Mesenchymal stem cell (in vitro differentiated cells and primary cell): ENCODE data around the gene C19orf47.

Source experiments
- DNase-seq: peaks from one replicate; pipeline ENCODE4 v3.0.0-alpha.2; 2013
- H2AFZ ChIP-seq: one replicate; pipeline ENCODE4 v1.6.1; 2013; ENCODE audit warnings: low read depth, mild to moderate bottlenecking, control low read depth, inconsistent platforms, low read length, moderate library complexity
- H2AK5ac ChIP-seq: 2 replicates; pipeline ENCODE4 v1.6.1; 2013; ENCODE audit warnings: low read length, moderate library complexity, mild to moderate bottlenecking, inconsistent platforms; ENCODE audit not compliant: severe bottlenecking
- H2BK120ac ChIP-seq: one replicate; pipeline ENCODE4 v1.6.1; 2013; ENCODE audit warnings: low read depth, mild to moderate bottlenecking, inconsistent platforms, low read length, moderate library complexity
- H2BK12ac ChIP-seq, 2 experiments: one replicate each; pipeline ENCODE4 v1.6.1; 2013; ENCODE audit warnings: inconsistent platforms in 2 of 2, low read length in 2 of 2, mild to moderate bottlenecking in 2 of 2, moderate library complexity in 2 of 2, control low read depth in 1 of 2
- H2BK15ac ChIP-seq: one replicate; pipeline ENCODE4 v1.6.1; 2013; ENCODE audit warnings: mild to moderate bottlenecking, low read depth, inconsistent platforms; ENCODE audit not compliant: poor library complexity, severe bottlenecking
- H2BK5ac ChIP-seq: 2 replicates; pipeline ENCODE4 v1.6.1; 2013; ENCODE audit warnings: low read depth, mild to moderate bottlenecking, low read length, control low read depth, inconsistent platforms; ENCODE audit not compliant: poor library complexity, severe bottlenecking
- H3K14ac ChIP-seq, 2 experiments: one replicate each; pipeline ENCODE4 v1.6.1; 2013; ENCODE audit warnings: inconsistent platforms in 2 of 2, low read length in 2 of 2, control low read depth in 1 of 2, mild to moderate bottlenecking in 1 of 2, moderate library complexity in 1 of 2
- H3K18ac ChIP-seq, 2 experiments: one replicate each; pipeline ENCODE4 v1.6.1; 2013; ENCODE audit warnings: inconsistent platforms in 2 of 2, low read length in 2 of 2, control low read depth in 1 of 2, low read depth in 1 of 2, mild to moderate bottlenecking in 1 of 2
- H3K23ac ChIP-seq, 2 experiments: one replicate each; pipeline ENCODE4 v1.6.1; 2013; ENCODE audit warnings: inconsistent platforms in 2 of 2, low read length in 2 of 2, mild to moderate bottlenecking in 2 of 2, moderate library complexity in 2 of 2, control low read depth in 1 of 2
- H3K27ac ChIP-seq: 2 replicates; pipeline ENCODE4 v1.5.1; 2013; ENCODE audit warnings: mild to moderate bottlenecking, moderate library complexity, low read length, control low read depth, inconsistent platforms; ENCODE audit not compliant: poor library complexity, severe bottlenecking
- H3K27me3 ChIP-seq, 2 experiments: 2 replicates each; pipeline versions ENCODE4 v1.6.1 to v1.7.0; 2013; ENCODE audit warnings: low read length in 2 of 2, mild to moderate bottlenecking in 2 of 2, moderate library complexity in 2 of 2, control low read depth in 1 of 2, inconsistent platforms in 1 of 2; ENCODE audit not compliant: control insufficient read depth in 1 of 2, insufficient read depth in 1 of 2
- H3K36me3 ChIP-seq, 2 experiments: 2 replicates each; pipeline versions ENCODE4 v1.6.1 to v1.7.0; 2013; ENCODE audit warnings: low read length in 2 of 2, control low read depth in 1 of 2, inconsistent platforms in 1 of 2, low read depth in 1 of 2, mild to moderate bottlenecking in 1 of 2; ENCODE audit not compliant: insufficient read depth in 2 of 2, control insufficient read depth in 1 of 2
- H3K4ac ChIP-seq, 2 experiments: one replicate each; pipeline ENCODE4 v1.6.1; 2013; ENCODE audit warnings: inconsistent platforms in 2 of 2, low read length in 2 of 2, mild to moderate bottlenecking in 2 of 2, moderate library complexity in 2 of 2, control low read depth in 1 of 2, low read depth in 1 of 2
- H3K4me1 ChIP-seq: 2 replicates; pipeline ENCODE4 v1.6.1; 2013; ENCODE audit warnings: low read depth, low read length, control low read depth; ENCODE audit not compliant: control insufficient read depth, insufficient read depth
- H3K4me2 ChIP-seq: 2 replicates; pipeline ENCODE4 v1.6.1; 2013; ENCODE audit warnings: low read length, mild to moderate bottlenecking, inconsistent platforms; ENCODE audit not compliant: poor library complexity, severe bottlenecking
- H3K4me3 ChIP-seq, 2 experiments: 2 replicates each; pipeline versions ENCODE4 v1.5.1 to v1.7.0; 2013; ENCODE audit warnings: low read length in 2 of 2, mild to moderate bottlenecking in 2 of 2, control low read depth in 1 of 2, low read depth in 1 of 2; ENCODE audit not compliant: insufficient read depth in 1 of 2
- H3K79me1 ChIP-seq: replicated peaks from 2 replicates; pipeline ENCODE4 v1.6.1; 2013; ENCODE audit warnings: mild to moderate bottlenecking, control low read depth, low read length, inconsistent platforms; ENCODE audit not compliant: poor library complexity, severe bottlenecking
- H3K9ac ChIP-seq: 2 replicates; pipeline ENCODE4 v1.7.0; 2013; ENCODE audit warnings: mild to moderate bottlenecking, low read length, moderate library complexity
- H3K9me3 ChIP-seq: 2 replicates; pipeline ENCODE4 v1.7.0; 2013; ENCODE audit warnings: mild to moderate bottlenecking, low read length; ENCODE audit not compliant: control insufficient read depth
- H4K8ac ChIP-seq: one replicate; pipeline ENCODE4 v1.6.1; 2013; ENCODE audit warnings: inconsistent platforms, mild to moderate bottlenecking, low read length, moderate library complexity
- H4K91ac ChIP-seq: one replicate; pipeline ENCODE4 v1.6.1; 2013; ENCODE audit warnings: mild to moderate bottlenecking, low read length, inconsistent platforms
- WGBS: methylation state at CpG from one replicate; pipeline ENCODE4 v1.1.7; 2013; ENCODE audit warnings: mixed read lengths; 5-methylcytosine and 5-hydroxymethylcytosine counted together

C19orf47 gene

GRCh38 chr19:40367577-40368434, 19.6 kb upstream of the C19orf47 start:
- Histone ChIP-seq H3K9ac (no peak overlapping the region), H4K8ac (peak overlapping the region; percentile 23), H2BK5ac (no peak overlapping the region), H3K9me3 (no peaks in the 10 kb centered on the region), H3K79me1 (peaks cover 36% of the 10 kb centered on the region), H3K4me2 (peak overlapping the region; percentile 25), H3K4me1 (peaks cover 26% of the 10 kb centered on the region), H3K27me3 (no peaks in the 10 kb centered on the region), H3K36me3 (peaks cover 44 to 67% of the 10 kb centered on the region in 2 experiments), H3K23ac (no peak overlapping the region), H3K27ac (no peak overlapping the region), H2BK120ac (no peak overlapping the region), H4K91ac (peak overlapping the region; percentile 21), H2BK15ac (no peak overlapping the region), H3K4me3 (no peak overlapping the region), H2AFZ (no peak overlapping the region), H2BK12ac (peak overlapping the region in 1 of 2 experiments; percentile 75), H3K4ac (no peak overlapping the region), H3K18ac (peak overlapping the region in 1 of 2 experiments; percentile 49), H2AK5ac (no peak overlapping the region), H3K14ac (no peak overlapping the region)
- DNase-seq = no peak
- 92% methylated on average over 16 of the region's 16 CpGs for WGBS

GRCh38 chr19:40366697-40367561, 18.7 kb upstream of the C19orf47 start:
- no peak overlapping the region for H3K23ac ChIP-seq
- H3K9ac ChIP-seq = no peak overlapping the region
- H4K91ac ChIP-seq = no peak overlapping the region
- no peaks in the 10 kb centered on the region for H3K9me3 ChIP-seq
- H3K4me2 ChIP-seq = peak overlapping the region; percentile 87
- peaks cover 36 to 61% of the 10 kb centered on the region in 2 experiments for H3K36me3 ChIP-seq
- H2BK15ac ChIP-seq = peak overlapping the region; percentile 2
- DNase-seq = peak; percentile 87
- peak overlapping the region in 1 of 2 experiments; percentile 61 for H2BK12ac ChIP-seq
- H3K27me3 ChIP-seq = no peaks in the 10 kb centered on the region
- H2BK5ac ChIP-seq = no peak overlapping the region
- H3K18ac ChIP-seq = peak overlapping the region; percentile 26 to 58
- peak overlapping the region; percentile 64 for H2BK120ac ChIP-seq
- H3K4me1 ChIP-seq = peaks cover 26% of the 10 kb centered on the region
- WGBS = 47% methylated on average over 27 of the region's 27 CpGs
- H3K4me3 ChIP-seq = peak overlapping the region in 1 of 2 experiments; percentile 65
- H4K8ac ChIP-seq = peak overlapping the region; percentile 19
- peak overlapping the region; percentile 5 to 59 for H3K4ac ChIP-seq
- peaks cover 33% of the 10 kb centered on the region for H3K79me1 ChIP-seq
- H3K27ac ChIP-seq = peak overlapping the region; percentile 8
- H2AK5ac ChIP-seq = no peak overlapping the region
- H2AFZ ChIP-seq = no peak overlapping the region
- H3K14ac ChIP-seq = no peak overlapping the region

- Histone ChIP-seq H3K27ac (peak overlapping the region; percentile 53), H3K4me3 (peak overlapping the region; percentile 62 to 65)
These were observed 17.6 kb upstream of the C19orf47 start for GRCh38 chr19:40365613-40366401.

More at GRCh38 chr19:40365613-40366401, 17.6 kb upstream of the C19orf47 start:
- Histone ChIP-seq H3K79me1 (peaks cover 28% of the 10 kb centered on the region), H3K4ac (peak overlapping the region; percentile 75 to 85), H4K8ac (peak overlapping the region; percentile 76), H4K91ac (peak overlapping the region; percentile 91), H2AK5ac (peak overlapping the region; percentile 33), H3K14ac (no peak overlapping the region), H3K27me3 (no peaks in the 10 kb centered on the region), H3K36me3 (peaks cover 28 to 50% of the 10 kb centered on the region in 2 experiments), H2BK15ac (peak overlapping the region; percentile 82), H3K18ac (peak overlapping the region; percentile 26 to 81), H3K4me2 (peak overlapping the region; percentile 89), H3K23ac (peak overlapping the region in 1 of 2 experiments; percentile 94), H3K4me1 (peaks cover 30% of the 10 kb centered on the region), H2AFZ (no peak overlapping the region), H2BK5ac (peak overlapping the region; percentile 20), H3K9me3 (no peaks in the 10 kb centered on the region), H3K9ac (peak overlapping the region; percentile 53), H2BK120ac (peak overlapping the region; percentile 64), H2BK12ac (peak overlapping the region; percentile 34 to 78)
- DNase-seq = peak; percentile 86
- 10% methylated on average over 10 of the region's 28 CpGs for WGBS
